GM21447 (cell line): ENCODE data around the gene LIPH.

Experiments
- ATAC-seq: cut with Tn5 transposase; IDR thresholded peaks from one replicate; pipeline ENCODE4 v1.9.1; 2021; ENCODE audit not compliant: unreplicated experiment

LIPH gene

GRCh38 chr3:185540695-185541094 lies 11.7 kb downstream of the LIPH start:
- ATAC-seq: no peak

DNA sequence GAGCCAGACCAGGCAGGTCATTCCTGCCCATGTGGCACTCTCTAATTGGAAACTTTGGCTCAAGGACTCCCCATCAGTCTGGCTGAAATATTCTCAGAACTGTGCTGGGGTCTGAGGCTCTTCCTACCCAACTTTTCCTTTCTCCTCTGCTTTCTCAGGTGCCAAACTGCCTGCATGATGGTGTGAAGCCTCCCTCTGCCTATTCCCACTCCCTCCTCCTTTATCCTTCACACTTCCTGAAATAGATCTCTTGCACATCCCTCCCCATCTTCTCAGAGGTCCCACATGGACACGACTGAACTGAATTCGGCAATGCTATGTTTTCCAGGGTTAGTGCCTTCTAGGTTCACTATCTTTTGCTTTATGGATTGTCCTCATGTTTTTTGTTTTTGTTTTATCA lies 12.5 kb downstream of the LIPH start:
- ATAC-seq: no peak

- peak; percentile 99 for ATAC-seq
Measured at GRCh38 chr3:185537369-185537970, 14.9 kb downstream of the LIPH start.

- ATAC-seq: no peak
Measured at GRCh38 chr3:185534511-185534910, 17.9 kb downstream of the LIPH start.

GRCh38 chr3:185532901-185533300 lies 19.5 kb downstream of the LIPH start:
- ATAC-seq: no peak

DNA sequence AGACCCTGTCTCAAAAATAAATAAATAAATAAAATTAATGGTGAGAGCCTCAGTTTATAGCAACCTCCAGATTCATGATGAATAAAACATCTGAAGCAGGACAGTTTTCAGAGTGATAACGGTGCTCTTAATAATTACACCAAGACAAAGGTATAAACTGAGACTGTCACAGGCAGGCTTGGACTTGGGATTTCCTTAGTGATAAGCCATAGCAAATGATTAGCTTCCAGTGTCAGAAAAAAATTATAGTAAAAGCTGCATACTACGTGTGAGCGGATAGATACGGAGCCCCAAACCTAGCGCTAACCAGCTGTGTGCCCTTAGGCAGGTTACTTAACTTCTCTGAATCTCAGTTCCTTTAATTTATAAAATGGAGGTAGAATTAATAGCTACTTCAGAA lies 21.5 kb downstream of the LIPH start:
- ATAC-seq: no peak

DNA sequence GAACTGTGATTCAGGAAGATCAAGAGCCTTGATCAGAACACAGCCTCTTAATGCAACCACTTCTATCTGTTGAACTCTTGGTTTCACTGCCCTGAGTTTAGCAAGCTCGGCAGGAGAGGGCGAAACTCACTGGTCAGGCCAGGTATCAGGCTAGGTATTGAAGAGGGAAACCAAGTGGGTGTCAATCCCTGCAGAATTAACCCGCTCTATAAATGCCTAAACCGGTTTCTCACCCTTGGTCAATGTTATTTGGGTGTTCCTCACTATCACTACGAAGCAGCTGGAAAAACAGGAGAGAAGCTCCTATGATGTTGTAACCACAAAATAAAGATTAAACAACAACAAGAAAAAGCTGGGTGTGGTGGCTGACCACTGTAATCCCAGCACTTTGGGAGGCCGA lies 23.9 kb downstream of the LIPH start:
- ATAC-seq: no peak

DNA sequence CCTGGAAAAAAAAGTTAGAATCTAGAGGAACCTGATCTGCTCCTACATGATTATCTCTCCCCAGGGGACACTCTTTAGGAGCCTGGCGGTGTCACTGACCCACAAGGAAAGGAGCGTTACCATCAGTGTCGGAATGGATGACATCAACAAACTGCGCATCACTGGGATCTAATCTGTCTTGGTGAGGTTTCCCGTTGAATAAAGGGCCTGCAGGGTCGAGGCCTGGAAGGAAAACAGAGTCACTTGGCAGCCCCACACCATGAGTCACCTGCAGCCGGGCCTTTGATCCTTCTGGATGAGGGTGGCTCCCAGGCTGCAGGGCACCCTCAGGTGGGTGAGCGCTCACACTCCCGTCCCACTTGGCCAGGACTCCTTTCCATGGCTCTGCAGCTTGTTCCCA lies 25.0 kb downstream of the LIPH start:
- no peak for ATAC-seq

- ATAC-seq: no peak
Measured at GRCh38 chr3:185526349-185526951, 25.9 kb downstream of the LIPH start.

GRCh38 chr3:185521349-185522138 lies 30.8 kb downstream of the LIPH start:
- ATAC-seq: no peak

GRCh38 chr3:185519021-185519420 lies 33.4 kb downstream of the LIPH start:
- ATAC-seq: no peak

GRCh38 chr3:185517387-185518130 lies 34.8 kb downstream of the LIPH start:
- no peak for ATAC-seq

- no peak for ATAC-seq
Measured at GRCh38 chr3:185511711-185512110, 40.7 kb downstream of the LIPH start.

GRCh38 chr3:185508335-185508991 lies 43.9 kb downstream of the LIPH start:
- ATAC-seq: no peak

GRCh38 chr3:185507883-185508282 lies 44.5 kb downstream of the LIPH start:
- no peak for ATAC-seq

DNA sequence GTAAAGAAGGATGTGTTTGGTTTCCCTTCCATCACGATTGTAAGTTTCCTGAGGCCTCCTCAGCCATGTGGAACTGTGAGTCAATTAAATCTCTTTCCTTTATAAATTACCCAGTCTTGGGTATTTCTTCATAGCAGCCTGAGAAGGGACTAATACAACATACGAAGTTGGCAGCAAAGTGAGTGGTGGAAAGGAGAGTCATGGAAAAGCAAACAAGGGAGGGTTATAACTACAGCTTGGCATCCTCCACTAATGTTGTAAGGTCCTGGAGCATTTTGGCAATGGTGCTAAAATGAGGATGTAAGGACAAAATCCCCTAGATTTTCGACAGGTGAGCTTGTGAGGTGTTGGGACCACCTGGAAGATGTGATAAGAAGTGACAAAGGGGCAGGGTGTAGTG lies 47.8 kb downstream of the LIPH start:
- no peak for ATAC-seq

DNA sequence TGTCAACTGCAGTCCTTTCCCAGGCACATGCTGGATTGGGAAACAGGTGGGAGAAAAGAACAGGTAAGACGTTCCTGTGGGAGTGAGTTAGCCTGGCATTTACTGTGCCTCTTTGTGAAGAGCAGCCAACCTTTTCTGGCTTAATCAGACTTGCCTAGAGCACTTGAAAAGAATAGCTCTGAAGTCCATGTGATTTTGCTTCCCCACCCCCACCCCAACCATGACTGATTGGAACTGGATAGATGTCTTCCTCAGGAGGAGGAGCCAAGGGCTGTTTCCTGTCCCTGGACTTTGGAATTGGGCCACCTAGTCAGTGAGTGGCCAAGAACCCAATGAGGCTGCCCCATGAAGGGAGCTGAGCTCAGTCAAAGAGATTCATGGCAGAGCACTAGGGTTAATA lies 48.9 kb downstream of the LIPH start:
- no peak for ATAC-seq

GRCh38 chr3:185502987-185503386 lies 49.4 kb downstream of the LIPH start:
- ATAC-seq: no peak

GRCh38 chr3:185498503-185499396 lies 53.6 kb downstream of the LIPH start, which contains the start of gene TMEM41A:
Gene TMEM41A (minus strand): TSS chr3:185499035. CDS start chr3:185498961, 74 bp downstream.
- peak; percentile 91 for ATAC-seq

DNA sequence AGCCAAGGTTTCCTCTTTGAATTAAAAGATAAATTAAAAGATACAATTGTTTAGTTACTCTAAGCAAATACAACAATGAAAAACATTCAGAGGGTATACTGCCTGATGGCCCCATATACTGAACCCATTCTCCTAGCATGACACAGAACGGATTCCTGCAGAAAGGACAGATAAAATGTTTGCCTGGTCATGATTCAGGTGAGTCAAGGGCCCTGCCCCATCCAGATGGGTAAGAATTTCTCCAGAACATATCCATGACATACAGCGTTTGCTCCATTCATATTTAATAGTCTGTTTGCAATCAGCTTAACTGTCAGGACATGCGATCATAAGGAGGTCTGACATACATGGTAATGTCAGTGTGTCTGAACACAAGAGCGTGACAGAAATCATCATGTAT lies 62.1 kb downstream of the LIPH start:
- ATAC-seq: no peak
